GM10266 (cell line): Measurements from ENCODE around the gene VIPR2.

Source experiments
- DNase-seq: peaks from one replicate; pipeline ENCODE4 v3.0.0; 2012; ENCODE audit errors: extremely low spot score
- CTCF ChIP-seq: IDR thresholded peaks from 2 replicates; pipeline ENCODE4 v1.5.1; 2012; ENCODE audit warnings: mild to moderate bottlenecking, low read depth; ENCODE audit not compliant: control insufficient read depth, insufficient read depth; ENCODE audit errors: missing control alignments

The VIPR2 gene

GRCh38 chr7:159040912-159041711 is 103.6 kb downstream of the VIPR2 start:
- no peak for DNase-seq
- TF ChIP-seq CTCF: no peak

GRCh38 chr7:159040146-159040545 is 104.5 kb downstream of the VIPR2 start:
- no peak for TF ChIP-seq CTCF
- no peak for DNase-seq

GRCh38 chr7:159039716-159040115 is 105.0 kb downstream of the VIPR2 start:
- no peak for TF ChIP-seq CTCF
- no peak for DNase-seq

- no peak for TF ChIP-seq CTCF
- DNase-seq: no peak
Observed at GRCh38 chr7:159038066-159038465, 106.6 kb downstream of the VIPR2 start.

- no peak for DNase-seq
- no peak for TF ChIP-seq CTCF
Observed at GRCh38 chr7:159036916-159037605, 107.6 kb downstream of the VIPR2 start.

GRCh38 chr7:159035571-159036073 is 109.0 kb downstream of the VIPR2 start:
- DNase-seq: no peak
- TF ChIP-seq CTCF: no peak

- DNase-seq: no peak
Observed at GRCh38 chr7:159034988-159035387, 109.7 kb downstream of the VIPR2 start.

More at GRCh38 chr7:159034988-159035387, 109.7 kb downstream of the VIPR2 start:
- TF ChIP-seq CTCF: no peak
